Activated T-helper 1 cell treated with anti-CD3 and anti-CD28 coated beads, Interleukin-12 subunit alpha, Interleukin-12 subunit beta, Interleukin-2, Interleukin-4 antibody, amounts not matched to agents 30 ng/mL and 10 ng/mL and 1 ng/mL, durations not matched to agents 14 hours and 24 hours and 36 hours (primary cell): Measurements from ENCODE around the gene TACC3. TPM values are rescaled to one million over a fixed set of nuclear protein-coding genes. Genes with fewer than 3 reads are reported as not detected.

Experiments
- DNase-seq: peaks from one replicate; pipeline ENCODE4 v3.0.0; 2021; ENCODE audit warnings: low spot score
- H3K27ac Mint-ChIP-seq: one replicate; pipeline ENCODE4 v1.8.0; 2021; ENCODE audit warnings: mild to moderate bottlenecking, mixed read lengths
- H3K27me3 Mint-ChIP-seq: one replicate; pipeline ENCODE4 v1.8.0; 2022; ENCODE audit warnings: mild to moderate bottlenecking, moderate library complexity, mixed read lengths; ENCODE audit not compliant: insufficient read depth
- H3K36me3 Mint-ChIP-seq: one replicate; pipeline ENCODE4 v1.8.0; 2021; ENCODE audit warnings: low read depth, mixed read lengths
- H3K4me1 Mint-ChIP-seq: one replicate; pipeline ENCODE4 v1.8.0; 2021; ENCODE audit warnings: low read depth, mixed read lengths
- H3K4me3 Mint-ChIP-seq: one replicate; pipeline ENCODE4 v1.8.0; 2021; ENCODE audit warnings: mild to moderate bottlenecking, moderate library complexity, mixed read lengths
- H3K9me3 Mint-ChIP-seq: one replicate; pipeline ENCODE4 v1.8.0; 2021; ENCODE audit warnings: mixed read lengths
- intact Hi-C: fragments of 100-400 bp; cut with micrococcal nuclease; formaldehyde crosslinking; loops from one replicate; pipeline ENCODE4 v1.15.1; 2024
- total RNA-seq: library from RNA; stranded (reverse); gene quantifications from 2 replicates; pipeline ENCODE4 v1.2.3, GENCODE V29; 2022

Gene TACC3
- total RNA-seq, 1 donor from 2014 or later: 134 TPM

DNA sequence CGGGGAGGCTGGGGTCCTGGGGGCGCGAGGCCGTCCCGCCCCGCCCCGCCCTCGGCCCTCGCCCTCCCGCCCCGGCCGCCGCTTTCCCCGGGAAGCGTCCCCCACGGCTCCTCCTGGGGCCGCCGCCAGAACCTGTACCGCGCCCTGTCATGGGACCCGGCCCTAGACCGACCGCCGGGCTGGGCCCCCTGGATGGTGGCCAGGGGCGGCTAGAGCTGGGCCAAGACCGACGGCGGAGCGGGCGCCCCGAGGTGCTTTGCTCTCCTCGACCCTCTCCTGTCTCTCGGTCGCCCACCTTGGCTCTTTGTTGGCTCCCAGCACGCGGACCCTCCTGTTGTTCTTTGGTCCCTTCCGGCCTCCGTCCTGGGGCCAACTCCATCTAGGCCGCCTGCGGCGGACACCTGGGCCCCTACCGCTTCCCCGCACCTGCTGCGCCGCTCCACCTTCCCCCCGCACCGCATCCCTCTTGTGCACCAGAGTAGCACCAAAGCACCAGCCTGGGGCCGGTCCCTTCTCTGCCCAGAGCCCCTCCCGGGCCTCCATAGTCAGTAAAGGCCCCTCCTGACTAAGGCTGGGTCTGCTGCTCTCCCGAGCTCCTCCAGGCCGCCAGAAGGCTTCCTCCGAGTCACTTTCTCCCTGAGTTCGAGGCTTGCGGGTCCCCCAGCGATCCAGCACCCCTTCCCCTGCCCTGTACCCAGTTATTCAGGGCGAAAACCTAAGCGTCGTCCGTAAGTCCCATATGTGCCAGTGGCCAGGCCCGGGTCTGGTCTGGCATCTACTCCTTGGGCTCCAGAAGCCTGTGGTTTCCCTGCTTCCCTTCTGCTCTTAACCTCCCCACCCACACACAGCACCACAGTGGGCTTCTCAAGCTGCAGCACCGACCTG lies 587 bp downstream of the TACC3 start:
- Mint-ChIP-seq H3K9me3 (no peaks in the 10 kb centered on the region), H3K27ac (peak overlapping the region; percentile 97), H3K36me3 (peaks cover 41% of the 10 kb centered on the region), H3K4me1 (peaks cover 51% of the 10 kb centered on the region), H3K4me3 (peak overlapping the region; percentile 94), H3K27me3 (no peaks in the 10 kb centered on the region)
- no peak for DNase-seq
- intact Hi-C loops: loop anchor here (1.0 to 5.0 kb wide), 11 partner anchors 10 to 1355 kb away; partner anchors contain the start of genes CFAP99, FAM53A, GRK4 and LETM1

DNA sequence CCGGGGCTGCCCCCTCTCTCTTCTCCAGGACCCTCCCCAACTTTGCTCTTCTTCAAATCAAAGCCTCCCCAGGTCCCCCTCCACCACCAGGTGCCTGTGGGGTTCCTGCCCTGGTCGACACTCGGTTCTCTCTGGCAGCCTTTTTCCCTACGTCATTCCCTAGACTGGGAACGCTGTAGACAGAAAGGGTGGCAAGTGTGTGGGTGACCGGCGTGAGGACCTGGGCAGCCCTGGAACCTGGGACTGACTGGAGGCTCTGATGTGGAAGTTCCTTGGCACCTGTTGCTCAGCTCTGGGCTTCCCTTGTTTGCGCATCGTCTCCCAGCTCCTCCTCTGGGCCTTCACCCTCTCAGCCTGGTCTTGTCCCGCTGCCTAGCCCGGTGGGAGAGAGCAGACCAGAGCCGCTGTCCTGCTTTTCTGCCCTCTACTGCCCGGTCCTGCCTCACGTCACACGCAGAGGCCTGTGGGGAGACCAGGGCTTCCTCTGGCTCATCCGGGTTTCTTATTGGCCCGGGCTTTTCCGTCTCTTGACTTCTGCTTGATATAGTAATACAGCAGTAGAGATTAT lies 1.3 kb downstream of the TACC3 start:
- Mint-ChIP-seq H3K27ac (peak overlapping the region; percentile 97), H3K4me3 (peak overlapping the region; percentile 94), H3K36me3 (peaks cover 41% of the 10 kb centered on the region), H3K27me3 (no peaks in the 10 kb centered on the region), H3K4me1 (peaks cover 51% of the 10 kb centered on the region), H3K9me3 (no peaks in the 10 kb centered on the region)
- intact Hi-C loops: loop anchor here (2.0 to 5.0 kb wide), 5 partner anchors 140 to 1355 kb away; partner anchors contain the start of genes MAEA, NELFA and RNF4
- no peak for DNase-seq

DNA sequence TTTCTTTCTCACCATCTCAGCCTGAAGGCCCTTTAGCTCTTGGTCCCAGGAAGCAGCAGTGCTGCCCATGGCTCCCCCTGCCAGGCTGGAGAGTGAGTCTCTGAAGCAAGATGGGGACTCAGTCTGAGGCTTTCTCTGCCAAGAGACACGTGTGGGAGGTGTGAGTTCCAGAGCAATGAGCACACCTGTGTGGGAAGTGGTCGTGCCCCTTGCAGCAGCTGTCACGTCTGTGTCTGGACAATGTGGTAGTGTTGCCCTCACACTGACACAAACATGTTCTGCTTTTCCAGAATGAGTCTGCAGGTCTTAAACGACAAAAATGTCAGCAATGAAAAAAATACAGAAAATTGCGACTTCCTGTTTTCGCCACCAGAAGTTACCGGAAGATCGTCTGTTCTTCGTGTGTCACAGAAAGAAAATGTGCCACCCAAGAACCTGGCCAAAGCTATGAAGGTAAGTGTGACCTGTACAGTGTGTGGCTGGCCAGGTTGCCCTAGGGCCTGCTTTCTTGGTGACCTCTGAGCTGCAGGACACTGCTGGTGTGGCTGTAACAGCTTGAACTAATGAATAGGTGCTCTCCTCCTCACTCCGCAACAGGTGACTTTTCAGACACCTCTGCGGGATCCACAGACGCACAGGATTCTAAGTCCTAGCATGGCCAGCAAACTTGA lies 1.9 kb downstream of the TACC3 start:
- Mint-ChIP-seq H3K27me3 (no peaks in the 10 kb centered on the region), H3K27ac (peak overlapping the region; percentile 97), H3K9me3 (no peaks in the 10 kb centered on the region), H3K4me3 (peak overlapping the region; percentile 94), H3K36me3 (peaks cover 42% of the 10 kb centered on the region), H3K4me1 (peaks cover 51% of the 10 kb centered on the region)
- DNase-seq: peak; percentile 34
- intact Hi-C loops: loop anchor here (2.0 to 5.0 kb wide), 5 partner anchors 141 to 1354 kb away; partner anchors contain the start of genes MAEA, NELFA and RNF4

DNA sequence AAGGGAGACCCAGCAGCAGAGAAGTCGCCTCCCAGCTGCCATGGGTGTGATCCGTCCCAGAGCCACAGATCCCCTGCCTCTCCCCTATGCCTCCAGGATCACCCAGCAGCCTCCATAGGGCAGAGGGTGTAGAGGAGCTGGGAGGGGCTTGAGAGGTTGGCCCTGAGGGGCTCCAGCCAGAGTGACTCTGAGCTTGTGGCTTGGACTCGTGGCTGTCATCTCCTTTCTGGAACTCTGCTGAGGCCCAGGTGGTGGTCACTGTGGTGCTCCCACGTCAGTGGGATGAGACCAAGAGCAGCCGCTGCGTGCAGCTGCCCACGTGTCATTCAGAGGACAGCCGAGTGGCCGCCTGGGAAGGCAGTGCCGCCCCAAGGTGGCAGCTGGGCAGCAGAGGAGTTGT lies 4.2 kb downstream of the TACC3 start:
- Mint-ChIP-seq H3K27ac (peak overlapping the region; percentile 36), H3K9me3 (no peaks in the 10 kb centered on the region), H3K4me3 (peak overlapping the region; percentile 23), H3K4me1 (peaks cover 47% of the 10 kb centered on the region), H3K36me3 (peaks cover 45% of the 10 kb centered on the region), H3K27me3 (no peaks in the 10 kb centered on the region)
- intact Hi-C loops: loop anchor here (5.0 kb wide), 1 partner anchor 98 kb away; no protein-coding TSS in a partner anchor
- DNase-seq: no peak

DNA sequence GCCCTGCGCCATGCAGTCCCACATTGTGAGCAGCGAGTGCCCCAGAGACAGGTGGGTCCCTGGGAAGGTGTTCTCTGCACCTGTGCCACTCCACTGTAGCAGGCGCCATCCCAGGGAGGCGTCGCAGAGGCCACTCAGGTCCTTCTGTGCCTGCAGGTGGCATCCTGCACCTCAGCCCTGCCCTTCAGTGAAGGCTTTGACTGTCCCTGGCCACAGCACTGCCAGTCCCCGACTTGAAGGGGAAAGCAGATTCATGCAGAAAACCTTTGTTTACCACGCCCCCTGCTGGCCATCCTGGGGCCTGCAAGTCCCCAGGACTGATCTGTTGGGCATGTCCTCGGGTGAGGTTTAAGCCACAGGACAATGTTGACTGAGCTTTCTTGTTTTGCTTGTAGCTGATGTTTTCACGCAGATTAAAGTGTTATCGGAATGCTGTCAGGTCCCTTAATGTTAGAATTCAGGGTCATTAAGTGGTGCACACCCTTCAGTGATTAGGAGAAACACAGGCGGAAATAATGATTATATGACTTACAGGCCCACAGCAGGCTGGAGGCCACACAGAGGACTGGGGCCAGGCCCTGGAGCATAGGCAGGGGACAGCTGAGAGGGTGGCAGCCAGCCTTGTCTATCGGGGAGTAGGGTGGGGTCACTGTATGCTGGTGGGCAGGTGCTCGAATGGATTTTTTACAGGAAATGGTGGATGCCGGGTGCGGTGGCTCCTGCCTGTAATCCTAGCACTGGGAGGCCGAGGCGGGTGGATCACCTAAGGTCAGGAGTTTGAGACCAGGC lies 5.0 kb downstream of the TACC3 start:
- intact Hi-C loops: loop anchor here (1.0 to 5.0 kb wide), 4 partner anchors 14 to 99 kb away; partner anchors contain the start of gene SLBP
- H3K27ac Mint-ChIP-seq: peak overlapping the region; percentile 37
- H3K9me3 Mint-ChIP-seq: no peaks in the 10 kb centered on the region
- H3K4me1 Mint-ChIP-seq: peaks cover 47% of the 10 kb centered on the region
- H3K27me3 Mint-ChIP-seq: no peaks in the 10 kb centered on the region
- H3K4me3 Mint-ChIP-seq: peak overlapping the region; percentile 10
- peak; percentile 80 for DNase-seq
- H3K36me3 Mint-ChIP-seq: peaks cover 48% of the 10 kb centered on the region

DNA sequence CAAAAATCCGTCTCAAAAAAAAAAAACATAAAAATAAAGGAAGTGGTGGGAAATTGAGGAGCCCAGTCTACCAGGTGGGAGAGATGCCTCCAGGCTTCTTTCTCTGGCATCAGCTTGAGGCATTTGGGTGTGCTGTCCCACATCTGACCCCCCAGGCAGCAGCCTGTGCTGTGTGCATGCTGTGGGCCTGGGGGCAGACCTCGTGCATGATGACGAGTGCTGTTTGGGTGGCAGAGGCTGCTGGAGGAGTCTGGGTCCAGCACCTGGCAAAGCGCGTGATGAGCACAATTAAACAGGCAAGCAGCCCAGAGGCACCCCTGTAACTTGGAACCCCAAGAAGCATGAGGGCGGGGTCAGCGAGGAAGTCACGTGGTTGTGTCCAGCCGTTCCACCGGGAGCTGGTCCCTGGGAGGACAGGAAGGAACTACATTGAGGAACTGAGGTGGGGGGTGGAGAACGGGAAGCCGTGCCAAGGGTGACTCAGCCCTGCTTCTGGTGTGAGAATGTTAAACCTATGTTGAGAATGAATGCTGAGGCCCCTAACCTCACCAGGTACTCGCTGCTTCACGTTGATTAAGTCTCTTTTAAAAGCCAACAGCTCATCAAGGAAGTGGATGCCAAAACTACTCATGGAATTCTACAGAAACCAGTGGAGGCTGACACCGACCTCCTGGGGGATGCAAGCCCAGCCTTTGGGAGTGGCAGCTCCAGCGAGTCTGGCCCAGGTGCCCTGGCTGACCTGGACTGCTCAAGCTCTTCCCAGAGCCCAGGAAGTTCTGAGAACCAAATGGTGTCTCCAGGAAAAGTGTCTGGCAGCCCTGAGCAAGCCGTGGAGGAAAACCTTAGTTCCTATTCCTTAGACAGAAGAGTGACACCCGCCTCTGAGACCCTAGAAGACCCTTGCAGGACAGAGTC lies 6.1 kb downstream of the TACC3 start:
- peaks cover 49% of the 10 kb centered on the region for H3K36me3 Mint-ChIP-seq
- no peak for DNase-seq
- no peaks in the 10 kb centered on the region for H3K9me3 Mint-ChIP-seq
- peaks cover 43% of the 10 kb centered on the region for H3K4me1 Mint-ChIP-seq
- no peak overlapping the region for H3K4me3 Mint-ChIP-seq
- H3K27ac Mint-ChIP-seq: no peak overlapping the region
- intact Hi-C loops: loop anchor here (2.0 to 5.0 kb wide), 2 partner anchors 15 to 100 kb away; partner anchors contain the start of gene SLBP
- no peaks in the 10 kb centered on the region for H3K27me3 Mint-ChIP-seq

DNA sequence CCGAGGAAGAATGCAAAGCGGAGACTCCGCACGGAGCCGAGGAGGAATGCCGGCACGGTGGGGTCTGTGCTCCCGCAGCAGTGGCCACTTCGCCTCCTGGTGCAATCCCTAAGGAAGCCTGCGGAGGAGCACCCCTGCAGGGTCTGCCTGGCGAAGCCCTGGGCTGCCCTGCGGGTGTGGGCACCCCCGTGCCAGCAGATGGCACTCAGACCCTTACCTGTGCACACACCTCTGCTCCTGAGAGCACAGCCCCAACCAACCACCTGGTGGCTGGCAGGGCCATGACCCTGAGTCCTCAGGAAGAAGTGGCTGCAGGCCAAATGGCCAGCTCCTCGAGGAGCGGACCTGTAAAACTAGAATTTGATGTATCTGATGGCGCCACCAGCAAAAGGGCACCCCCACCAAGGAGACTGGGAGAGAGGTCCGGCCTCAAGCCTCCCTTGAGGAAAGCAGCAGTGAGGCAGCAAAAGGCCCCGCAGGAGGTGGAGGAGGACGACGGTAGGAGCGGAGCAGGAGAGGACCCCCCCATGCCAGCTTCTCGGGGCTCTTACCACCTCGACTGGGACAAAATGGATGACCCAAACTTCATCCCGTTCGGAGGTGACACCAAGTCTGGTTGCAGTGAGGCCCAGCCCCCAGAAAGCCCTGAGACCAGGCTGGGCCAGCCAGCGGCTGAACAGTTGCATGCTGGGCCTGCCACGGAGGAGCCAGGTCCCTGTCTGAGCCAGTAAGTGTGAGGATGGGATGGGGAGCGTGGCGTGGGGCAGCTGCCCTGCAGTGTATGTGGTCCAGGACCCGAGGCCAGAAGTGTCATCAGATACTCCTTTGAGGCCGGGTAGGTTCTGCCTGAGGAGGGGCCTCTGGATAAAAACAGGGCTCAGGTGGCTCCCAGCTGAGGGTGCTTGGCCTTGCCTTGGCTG lies 7.0 kb downstream of the TACC3 start:
- no peaks in the 10 kb centered on the region for H3K9me3 Mint-ChIP-seq
- H3K4me1 Mint-ChIP-seq: peaks cover 34% of the 10 kb centered on the region

DNA sequence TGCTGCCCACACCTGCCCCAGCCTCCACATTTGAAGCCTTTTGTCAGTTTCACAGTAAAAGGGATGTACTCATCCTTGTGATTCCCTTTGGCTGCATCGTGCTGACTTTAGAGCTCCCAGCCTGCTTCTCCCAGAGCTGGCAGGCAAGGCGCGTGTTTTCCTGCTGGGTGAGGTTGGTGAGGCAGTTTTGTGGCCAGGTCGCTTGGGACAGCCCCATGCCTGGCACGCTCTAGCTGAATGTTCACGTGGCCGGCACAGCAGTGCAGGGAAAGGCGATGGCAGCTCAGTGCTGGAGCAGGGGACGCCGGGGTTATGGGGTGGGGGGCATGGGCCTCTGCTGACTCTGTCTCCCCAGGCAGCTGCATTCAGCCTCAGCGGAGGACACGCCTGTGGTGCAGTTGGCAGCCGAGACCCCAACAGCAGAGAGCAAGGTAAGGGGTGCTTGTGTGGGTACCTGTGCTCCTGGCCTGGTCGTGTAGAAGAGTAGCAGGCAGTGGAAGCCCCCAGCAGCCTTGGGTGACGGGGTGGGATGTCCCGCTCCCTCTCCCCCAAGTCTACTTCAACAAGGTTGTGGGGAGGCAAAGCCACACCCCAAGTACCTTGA lies 9.3 kb downstream of the TACC3 start:
- peaks cover 18% of the 10 kb centered on the region for H3K4me1 Mint-ChIP-seq
- no peak overlapping the region for H3K4me3 Mint-ChIP-seq
- no peaks in the 10 kb centered on the region for H3K27me3 Mint-ChIP-seq
- DNase-seq: no peak
- H3K27ac Mint-ChIP-seq: peak overlapping the region; percentile 48
- intact Hi-C loops: no loop called here
- H3K36me3 Mint-ChIP-seq: peaks cover 51% of the 10 kb centered on the region
- H3K9me3 Mint-ChIP-seq: no peaks in the 10 kb centered on the region

More for the DNA sequence above, 7.0 kb downstream of the TACC3 start:
- H3K27me3 Mint-ChIP-seq: no peaks in the 10 kb centered on the region
- H3K36me3 Mint-ChIP-seq: peaks cover 52% of the 10 kb centered on the region
- no peak overlapping the region for H3K4me3 Mint-ChIP-seq
- no peak for DNase-seq
- intact Hi-C loops: loop anchor here (5.0 kb wide), 1 partner anchor 101 kb away; no protein-coding TSS in a partner anchor
- no peak overlapping the region for H3K27ac Mint-ChIP-seq

DNA sequence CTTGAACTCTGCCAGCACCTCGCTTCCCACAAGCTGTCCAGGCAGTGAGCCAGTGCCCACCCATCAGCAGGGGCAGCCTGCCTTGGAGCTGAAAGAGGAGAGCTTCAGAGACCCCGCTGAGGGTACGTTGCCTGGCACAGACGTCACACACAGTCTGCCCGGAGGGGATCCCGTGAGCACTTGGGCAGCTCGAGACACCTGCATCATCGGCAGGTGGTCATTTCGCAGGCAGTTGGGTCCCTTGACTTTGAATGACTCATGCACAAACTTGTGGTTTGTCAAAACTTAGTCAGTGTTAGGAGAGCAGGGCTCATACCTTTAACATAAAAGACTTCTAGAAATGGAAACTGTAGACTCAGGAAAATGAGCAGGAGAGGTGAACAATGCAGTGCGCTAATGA lies 9.9 kb downstream of the TACC3 start:
- Mint-ChIP-seq H3K27me3 (no peaks in the 10 kb centered on the region), H3K4me3 (no peak overlapping the region), H3K4me1 (peaks cover 15% of the 10 kb centered on the region), H3K9me3 (no peaks in the 10 kb centered on the region), H3K27ac (peak overlapping the region; percentile 48), H3K36me3 (peaks cover 53% of the 10 kb centered on the region)
- DNase-seq: no peak
- intact Hi-C loops: no loop called here

DNA sequence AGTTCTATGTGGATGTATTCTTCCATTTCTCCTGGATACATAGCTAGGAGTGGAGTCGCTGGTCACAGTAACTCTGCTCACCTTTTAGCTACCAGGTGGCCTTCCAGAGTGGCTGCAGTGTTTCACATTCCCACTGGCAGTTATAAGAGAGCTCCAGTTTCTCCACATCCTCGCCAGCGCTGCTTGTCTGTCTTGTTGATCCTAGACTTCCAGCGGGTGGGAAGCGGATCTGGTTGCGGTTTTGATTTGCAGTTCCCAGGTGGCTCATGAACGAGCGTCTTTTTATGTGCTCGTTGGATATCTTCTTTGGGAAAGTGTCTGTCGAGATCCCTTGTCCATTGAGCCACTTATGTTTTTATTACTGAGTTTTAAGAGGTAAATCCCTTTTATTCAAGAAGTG lies 11.6 kb downstream of the TACC3 start:
- no peak overlapping the region for H3K27ac Mint-ChIP-seq
- no peak for DNase-seq
- no peaks in the 10 kb centered on the region for H3K9me3 Mint-ChIP-seq
- intact Hi-C loops: no loop called here
- no peaks in the 10 kb centered on the region for H3K27me3 Mint-ChIP-seq
- peaks cover 9% of the 10 kb centered on the region for H3K4me1 Mint-ChIP-seq
- no peak overlapping the region for H3K4me3 Mint-ChIP-seq
- peaks cover 60% of the 10 kb centered on the region for H3K36me3 Mint-ChIP-seq
